ENCODE results near the gene KCMF1.
"Not testable (repeated sequence)": the region's sequence is repeated elsewhere in the genome, so short reads cannot be mapped to it uniquely, and the experiment has no call there.

The KCMF1 gene

GRCh38 chr2:84970868-84971509, at the start of gene KCMF1:
TSS of gene KCMF1 (plus strand) at chr2:84971161. CDS start at chr2:84971452, 291 bp downstream.
- DNase-seq, result peak; percentile 88

GRCh38 chr2:84923009-84923408, 48.0 kb upstream of the KCMF1 start:
- no peak for DNase-seq

GRCh38 chr2:84924173-84925106, 46.5 kb upstream of the KCMF1 start:
- peak; percentile 27 for DNase-seq

GRCh38 chr2:84925336-84925723, 45.6 kb upstream of the KCMF1 start:
- no peak for DNase-seq

GRCh38 chr2:84925724-84926376, 45.1 kb upstream of the KCMF1 start:
- peak; percentile 94 for DNase-seq

- no peak for DNase-seq
Observed at GRCh38 chr2:84927275-84927627, 43.7 kb upstream of the KCMF1 start.

GRCh38 chr2:84931384-84931821, 39.6 kb upstream of the KCMF1 start:
- DNase-seq, result no peak

GRCh38 chr2:84938194-84938879, 32.6 kb upstream of the KCMF1 start:
- DNase-seq, result no peak

GRCh38 chr2:84939426-84940087, 31.4 kb upstream of the KCMF1 start:
- DNase-seq, result no peak

- no peak for DNase-seq
Observed at GRCh38 chr2:84940088-84940470, 30.9 kb upstream of the KCMF1 start.

GRCh38 chr2:84940831-84941412, 30.0 kb upstream of the KCMF1 start:
- DNase-seq, result no peak

- DNase-seq, result no peak
Observed at GRCh38 chr2:84942166-84942565, 28.8 kb upstream of the KCMF1 start.

- no peak for DNase-seq
Observed at GRCh38 chr2:84942964-84943421, 28.0 kb upstream of the KCMF1 start.

GRCh38 chr2:84944295-84944909, 26.6 kb upstream of the KCMF1 start:
- DNase-seq, result no peak

- DNase-seq, result not testable (repeated sequence)
Observed at GRCh38 chr2:84945838-84946203, 25.1 kb upstream of the KCMF1 start.

- no peak for DNase-seq
Observed at GRCh38 chr2:84946204-84947009, 24.6 kb upstream of the KCMF1 start.

- DNase-seq, result no peak
Observed at GRCh38 chr2:84947010-84947593, 23.9 kb upstream of the KCMF1 start.

- DNase-seq, result no peak
Observed at GRCh38 chr2:84953535-84953934, 17.4 kb upstream of the KCMF1 start.

GRCh38 chr2:84954329-84954728, 16.6 kb upstream of the KCMF1 start:
- DNase-seq, result no peak

Data from femur (tissue), 1 donor.